ENCODE data around the gene GBP6.

- TF ChIP-seq CTCF (IDR thresholded peaks at IDR 0.05; ENCODE audit: insufficient read depth, low read length, poor library complexity, severe bottlenecking) = no peak
- no peak for TF ChIP-seq EZH2phosphoT487 (conservative IDR thresholded peaks at IDR 0.05; ENCODE audit: low read length)
These were observed 11.4 kb upstream of the GBP6 start for GRCh38 chr1:89352421-89352820.

Measured in SU-DHL-6 (cell line).